H1 (cell line): ENCODE data around the gene CTNNA3. TPM values are rescaled to one million over a fixed set of nuclear protein-coding genes. Genes with fewer than 3 reads are reported as not detected.

Source experiments
- CTCF ChIA-PET: fragments of 300-600 bp; sonication (Branson Sonifier 250); formaldehyde crosslinking; loops from one replicate; lab custom pipeline; 2021; ENCODE audit not compliant: partially characterized antibody; lab: Charles Lee
- POLR2A ChIA-PET: fragments of 300-600 bp; sonication (Branson Sonifier 250); formaldehyde crosslinking; loops from one replicate; lab custom pipeline; 2021; ENCODE audit warnings: inconsistent platforms; ENCODE audit not compliant: partially characterized antibody; lab: Charles Lee
- DNase-seq, 2 experiments: peaks; one replicate each; pipeline versions ENCODE4 v3.0.0 to v3.0.0-alpha.2; 2010 to 2022; ENCODE audit warnings: low spot score in 2 of 2, low read depth in 1 of 2, mixed read lengths in 1 of 2
- FAIRE-seq: peaks from 2 replicates; lab custom pipeline; 2011; peaks lifted over from hg19 to GRCh38; lab: Jason Lieb, UNC
- H2AFZ ChIP-seq: 2 replicates; pipeline ENCODE4 v1.8.1; 2012; ENCODE audit warnings: low read length, inconsistent platforms
- H2AK5ac ChIP-seq: 2 replicates; pipeline ENCODE4 v1.6.1; 2013; ENCODE audit warnings: low read depth, low read length
- H2BK120ac ChIP-seq: replicated peaks from 2 replicates; pipeline ENCODE3; 2013; ENCODE audit warnings: low read depth, low read length, inconsistent platforms
- H2BK12ac ChIP-seq: 2 replicates; pipeline ENCODE4 v1.6.1; 2013; ENCODE audit warnings: low read depth, low read length
- H2BK15ac ChIP-seq: 2 replicates; pipeline ENCODE4 v1.6.1; 2013; ENCODE audit warnings: low read length
- H2BK20ac ChIP-seq: 2 replicates; pipeline ENCODE4 v1.6.1; 2013; ENCODE audit warnings: low read length
- H2BK5ac ChIP-seq: 2 replicates; pipeline ENCODE4 v1.6.1; 2013; ENCODE audit warnings: low read depth, low read length
- H3K14ac ChIP-seq: 2 replicates; pipeline ENCODE4 v1.6.1; 2013; ENCODE audit warnings: inconsistent platforms; ENCODE audit not compliant: insufficient read length
- H3K18ac ChIP-seq: 2 replicates; pipeline ENCODE4 v1.6.1; 2013; ENCODE audit warnings: low read length; ENCODE audit errors: extremely low read depth
- H3K23ac ChIP-seq: 2 replicates; pipeline ENCODE4 v1.6.1; 2013; ENCODE audit warnings: inconsistent platforms; ENCODE audit not compliant: insufficient read length
- H3K23me2 ChIP-seq: 2 replicates; pipeline ENCODE4 v1.6.1; 2013; ENCODE audit warnings: low read depth, low read length
- H3K27ac ChIP-seq: 2 replicates; pipeline ENCODE4 v1.6.1; 2011; ENCODE audit warnings: low read depth, low read length, inconsistent platforms
- H3K27me3 ChIP-seq, 4 experiments: replicated peaks in 1 of 4; 1 replicate in 1 of 4; 2 replicates in 3 of 4; pipeline versions ENCODE4 v1.6.1 to v1.8.1; 2011 to 2013; ENCODE audit warnings: low read length in 3 of 4, mild to moderate bottlenecking in 3 of 4, inconsistent platforms in 2 of 4, mixed read lengths in 2 of 4, moderate library complexity in 1 of 4; ENCODE audit not compliant: control insufficient read depth in 3 of 4, insufficient read depth in 3 of 4; ENCODE audit errors: extremely low read depth in 1 of 4
- H3K36me3 ChIP-seq, 4 experiments: 2 replicates each; pipeline versions ENCODE4 v1.6.1 to v1.8.1; 2011 to 2013; ENCODE audit warnings: mild to moderate bottlenecking in 4 of 4, low read length in 3 of 4, moderate library complexity in 2 of 4, control low read depth in 1 of 4, inconsistent platforms in 1 of 4; ENCODE audit not compliant: insufficient read depth in 4 of 4, control insufficient read depth in 2 of 4
- H3K4ac ChIP-seq: replicated peaks from 2 replicates; pipeline ENCODE3; 2013; ENCODE audit warnings: low read length, low read depth, mixed read lengths, inconsistent platforms; ENCODE audit not compliant: insufficient read length
- H3K4me1 ChIP-seq, 4 experiments: replicated peaks in 1 of 4; 1 replicate in 1 of 4; 2 replicates in 3 of 4; pipeline versions ENCODE4 v1.6.1 to v1.8.1; 2011 to 2013; ENCODE audit warnings: low read length in 3 of 4, inconsistent platforms in 2 of 4, mixed read lengths in 1 of 4; ENCODE audit not compliant: insufficient read depth in 4 of 4, control insufficient read depth in 3 of 4
- H3K4me2 ChIP-seq, 2 experiments: 2 replicates each; pipeline versions ENCODE4 v1.6.1 to v1.8.1; 2011 to 2013; ENCODE audit warnings: low read depth in 2 of 2, low read length in 2 of 2, control low read depth in 1 of 2, inconsistent platforms in 1 of 2, mild to moderate bottlenecking in 1 of 2; ENCODE audit not compliant: insufficient read depth in 1 of 2
- H3K4me3 ChIP-seq, 4 experiments: fragments of 200-600, 300-600 bp in 1 of 4; sonication (generic), shearing (Covaris generic), sonication (Bioruptor Twin) in 1 of 4; 2 replicates each; pipeline versions ENCODE4 v1.5.1 to v1.8.1; 2011 to 2016; ENCODE audit warnings: low read length in 4 of 4, low read depth in 3 of 4, control low read depth in 2 of 4, inconsistent platforms in 2 of 4, mild to moderate bottlenecking in 2 of 4, mixed read lengths in 1 of 4, moderate library complexity in 1 of 4; ENCODE audit not compliant: insufficient read depth in 2 of 4; ENCODE audit errors: extremely low read depth in 1 of 4
- H3K56ac ChIP-seq: replicated peaks from 2 replicates; pipeline ENCODE3; 2013; ENCODE audit warnings: low read depth, mild to moderate bottlenecking, mixed read lengths, low read length, inconsistent platforms; ENCODE audit not compliant: insufficient read length
- H3K79me1 ChIP-seq: 2 replicates; pipeline ENCODE4 v1.6.1; 2013; ENCODE audit warnings: low read depth, low read length, control low read depth
- H3K79me2 ChIP-seq, 2 experiments: 2 replicates each; pipeline versions ENCODE4 v1.6.1 to v1.8.1; 2012 to 2013; ENCODE audit warnings: low read length in 2 of 2, mild to moderate bottlenecking in 2 of 2, inconsistent platforms in 1 of 2; ENCODE audit not compliant: insufficient read depth in 2 of 2, control insufficient read depth in 1 of 2
- H3K9ac ChIP-seq, 4 experiments: replicated peaks in 1 of 4; 1 replicate in 1 of 4; 2 replicates in 3 of 4; pipeline versions ENCODE4 v1.6.1 to v1.8.1; 2011 to 2013; ENCODE audit warnings: low read depth in 3 of 4, low read length in 3 of 4, control low read depth in 2 of 4, mild to moderate bottlenecking in 2 of 4, moderate library complexity in 2 of 4, inconsistent platforms in 1 of 4; ENCODE audit errors: extremely low read depth in 1 of 4
- H3K9me3 ChIP-seq, 2 experiments: 2 replicates each; pipeline versions ENCODE4 v1.6.1 to v1.8.1; 2012 to 2013; ENCODE audit warnings: mild to moderate bottlenecking in 2 of 2, moderate library complexity in 2 of 2, control low read depth in 1 of 2, inconsistent platforms in 1 of 2, low read depth in 1 of 2, low read length in 1 of 2, mixed read lengths in 1 of 2; ENCODE audit not compliant: insufficient read depth in 2 of 2
- H4K20me1 ChIP-seq, 2 experiments: replicated peaks in 1 of 2; 2 replicates each; pipeline versions ENCODE3 to v1.8.1; 2011 to 2013; ENCODE audit warnings: inconsistent platforms in 2 of 2, low read length in 2 of 2, mild to moderate bottlenecking in 1 of 2; ENCODE audit not compliant: insufficient read depth in 2 of 2, control insufficient read depth in 1 of 2
- H4K5ac ChIP-seq: 2 replicates; pipeline ENCODE4 v1.6.1; 2013; ENCODE audit warnings: low read length, low read depth, mixed read lengths, inconsistent platforms; ENCODE audit not compliant: insufficient read length
- H4K8ac ChIP-seq: 2 replicates; pipeline ENCODE4 v1.8.0; 2013; ENCODE audit warnings: mild to moderate bottlenecking, moderate library complexity, low read length, inconsistent platforms; ENCODE audit not compliant: insufficient read depth; ENCODE audit errors: extremely low read depth
- H4K91ac ChIP-seq: replicated peaks from 2 replicates; pipeline ENCODE3; 2013; ENCODE audit warnings: low read length, mixed read lengths, inconsistent platforms; ENCODE audit not compliant: insufficient read length
- CEBPB ChIP-seq: IDR thresholded peaks from 2 replicates; pipeline ENCODE4 v1.6.1; 2012; ENCODE audit warnings: low read depth, low read length
- EGR1 ChIP-seq: IDR thresholded peaks from 2 replicates; pipeline ENCODE4 v1.6.1; 2011; ENCODE audit warnings: low read depth, low read length, borderline replicate concordance
- RAD21 ChIP-seq, 2 experiments: IDR thresholded peaks in 1 of 2; conservative IDR thresholded peaks in 1 of 2; 2 replicates each; pipeline ENCODE4 v1.6.1; 2011; ENCODE audit warnings: low read depth in 2 of 2, low read length in 2 of 2, improper control_type of control experiment in 1 of 2, inconsistent platforms in 1 of 2, mild to moderate bottlenecking in 1 of 2, moderate library complexity in 1 of 2
- RBBP5 ChIP-seq: IDR thresholded peaks from 2 replicates; pipeline ENCODE4 v1.7.1; 2012; ENCODE audit warnings: low read depth, mild to moderate bottlenecking, inconsistent platforms, low read length, moderate library complexity, borderline replicate concordance
- RFX5 ChIP-seq: IDR thresholded peaks from 2 replicates; pipeline ENCODE4 v1.6.1; 2011; ENCODE audit warnings: low read depth, low read length, improper control_type of control experiment, borderline replicate concordance
- RXRA ChIP-seq: IDR thresholded peaks from 2 replicates; pipeline ENCODE4 v1.6.1; 2011; ENCODE audit warnings: low read depth, mild to moderate bottlenecking, low read length, moderate library complexity; ENCODE audit not compliant: insufficient read depth
- SAP30 ChIP-seq: fragments of 300-600 bp; sonication (generic); IDR thresholded peaks from 2 replicates; pipeline ENCODE4 v1.7.1; 2012; ENCODE audit warnings: low read length, moderate library complexity, mild to moderate bottlenecking, inconsistent platforms; ENCODE audit not compliant: insufficient read depth, insufficient replicate concordance
- SIN3A ChIP-seq, 2 experiments: IDR thresholded peaks in 1 of 2; conservative IDR thresholded peaks in 1 of 2; 2 replicates each; pipeline ENCODE4 v1.6.1; 2011 to 2012; ENCODE audit warnings: low read length in 2 of 2, improper control_type of control experiment in 1 of 2, low read depth in 1 of 2, mild to moderate bottlenecking in 1 of 2
- TAF7 ChIP-seq: optimal IDR thresholded peaks from 2 replicates; pipeline ENCODE3; 2011; ENCODE audit warnings: low read depth, mild to moderate bottlenecking, inconsistent platforms, low read length, moderate library complexity, borderline replicate concordance
- ZNF274 ChIP-seq: IDR thresholded peaks from 2 replicates; pipeline ENCODE4 v1.7.0; 2012; ENCODE audit warnings: low read length, borderline replicate concordance; ENCODE audit errors: extremely low read depth
- WGBS, 2 experiments: shearing (Covaris generic) in 1 of 2; methylation state at CpG; one replicate each; pipeline versions ENCODE4 v1.1.6 to v1.1.7; 2013 to 2015; ENCODE audit warnings: low lambda C conversion rate in 2 of 2, mixed read lengths in 2 of 2, inconsistent platforms in 1 of 2, low coverage in 1 of 2, missing lambda C conversion rate in 1 of 2; ENCODE audit not compliant: insufficient replicate concordance in 2 of 2, insufficient coverage in 1 of 2, insufficient read length in 1 of 2; ENCODE audit errors: extremely low coverage in 1 of 2, missing lambda C conversion rate in 1 of 2; 5-methylcytosine and 5-hydroxymethylcytosine counted together
- polyA plus RNA-seq, 7 experiments: library from polyadenylated mRNA; depleted of rRNA in 3 of 7; stranded (reverse) in 5 of 7; unstranded in 2 of 7; fragments of >200 nt in 5 of 7; fragments of 200-250 nt in 2 of 7; gene quantifications; 1 replicate in 5 of 7; 2 replicates in 1 of 7; 4 replicates in 1 of 7; pipeline versions ENCODE4 v1.2.1 to v1.2.3, GENCODE V29; 2011 to 2013; ENCODE audit warnings: missing spikeins in 2 of 7, mixed read lengths in 2 of 7
- total RNA-seq: library from RNA; stranded (reverse); fragmentation: NEBNext Ultra II Directional; extraction: Animal tissue kit (Norgen Biotek cat#: 25700); gene quantifications from 2 replicates; pipeline ENCODE4 v1.2.1, GENCODE V29; 2021

Gene CTNNA3
- total and polyA plus RNA-seq, 2 of the 8 experiments (the other 6 are each of a cell fraction or from before 2014, with no cell fraction given): 1.3 to 1.5 TPM

DNA sequence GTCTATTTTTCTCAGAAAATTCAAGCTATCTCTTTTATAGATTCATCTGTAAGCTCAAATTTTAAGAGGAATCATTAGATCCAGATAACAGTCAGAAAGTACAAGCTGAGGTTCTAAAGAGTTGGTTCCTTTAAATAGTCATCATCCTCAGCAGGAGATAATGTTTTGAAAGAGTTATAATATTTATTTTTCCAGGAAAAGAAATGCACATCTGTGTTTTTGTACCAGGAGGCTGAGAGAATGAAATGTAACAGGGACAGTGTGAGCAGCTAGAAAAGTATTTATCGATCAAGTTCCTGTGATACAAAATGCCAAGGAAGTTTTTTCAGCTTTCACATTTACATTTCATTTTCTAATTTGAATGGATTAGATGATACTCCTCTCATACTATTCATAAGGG, 890.4 kb downstream of the CTNNA3 start:
- CTCF ChIA-PET: interaction anchor here (0.6 to 3.0 kb wide), 6 partner anchors 12 to 541 kb away, joined by 3 to 9 read pairs (median 4); no protein-coding TSS in a partner anchor

More for the DNA sequence above, 890.4 kb downstream of the CTNNA3 start:
- Histone ChIP-seq H3K9me3 (no peaks in the 10 kb centered on the region), H4K8ac (no peak overlapping the region), H3K4me2 (no peak overlapping the region), H2BK5ac (no peak overlapping the region), H2BK12ac (no peak overlapping the region), H4K20me1 (no peaks in the 10 kb centered on the region), H4K5ac (no peak overlapping the region), H2BK120ac (no peak overlapping the region), H3K4me3 (no peak overlapping the region), H3K56ac (no peak overlapping the region), H3K14ac (no peak overlapping the region), H2BK20ac (no peak overlapping the region), H3K4ac (no peak overlapping the region), H2BK15ac (no peak overlapping the region), H2AFZ (no peak overlapping the region), H3K27me3 (no peaks in the 10 kb centered on the region), H3K9ac (no peak overlapping the region), H3K36me3 (no peaks in the 10 kb centered on the region), H3K18ac (no peak overlapping the region), H3K79me2 (no peaks in the 10 kb centered on the region), H2AK5ac (no peak overlapping the region), H3K23me2 (no peaks in the 10 kb centered on the region), H3K23ac (no peak overlapping the region)
- POLR2A ChIA-PET: no interaction called here
- DNase-seq: no peak
- whole genome bisulfite sequencing, 2 experiments: 100% methylated on average over 1 of the region's 1 CpG; no CpG with 5 or more reads in 1 of the 2 experiments
- no peak for TF ChIP-seq TAF7
- TF ChIP-seq RAD21 (IDR thresholded peaks at IDR 0.05 in 1 of 2, conservative IDR thresholded peaks at IDR 0.05 in 1 of 2; ENCODE audit: low read depth in 2 of 2, low read length in 2 of 2): no peak
- no peak for TF ChIP-seq RFX5
- TF ChIP-seq RXRA: no peak
- TF ChIP-seq SIN3A (conservative IDR thresholded peaks at IDR 0.05 in 1 of 2, IDR thresholded peaks at IDR 0.05 in 1 of 2; ENCODE audit: low read depth in 1 of 2, low read length in 2 of 2): no peak
- no peak for TF ChIP-seq CEBPB
- TF ChIP-seq SAP30: no peak
- TF ChIP-seq EGR1: no peak
- TF ChIP-seq ZNF274: no peak
- TF ChIP-seq RBBP5: no peak
- TF ChIP-seq, all 59 proteins: peak for 0
- H3K4me1 ChIP-seq: peaks cover 0 to 3% (median 0%) of the 10 kb centered on the region in 4 experiments; a peak in 1 of 7 replicates
- FAIRE-seq: no peak
- H3K27ac ChIP-seq: no peak overlapping the region
- H4K91ac ChIP-seq: no peak overlapping the region
- H3K79me1 ChIP-seq: no peaks in the 10 kb centered on the region
